ENCODE measurements around the gene DHX29.

DHX29 gene

DNA sequence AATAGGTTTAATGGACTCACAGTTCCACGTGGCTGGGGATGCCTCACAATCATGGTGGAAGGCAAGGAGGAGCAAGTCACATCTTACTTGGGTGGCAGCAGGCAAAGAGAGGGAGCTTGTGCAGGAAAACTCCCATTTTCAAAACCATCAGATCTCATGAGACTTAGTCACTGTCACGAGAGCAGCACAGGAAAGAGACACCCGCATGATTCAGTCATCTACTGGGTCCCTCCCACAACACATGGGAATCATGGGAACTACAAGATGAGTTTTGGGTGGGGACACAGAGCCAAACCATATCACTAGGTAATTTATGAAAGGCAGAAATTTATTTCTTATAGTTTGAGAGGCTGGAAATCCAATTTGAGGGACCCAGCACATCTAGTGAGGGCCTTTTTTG is 40.3 kb upstream of the DHX29 start (continued):
- no peak for TF ChIP-seq KLF9 (tag by site-specific recombination; IDR thresholded peaks at IDR 0.05; ENCODE audit: low read depth)
- TF ChIP-seq, protein P1, sequence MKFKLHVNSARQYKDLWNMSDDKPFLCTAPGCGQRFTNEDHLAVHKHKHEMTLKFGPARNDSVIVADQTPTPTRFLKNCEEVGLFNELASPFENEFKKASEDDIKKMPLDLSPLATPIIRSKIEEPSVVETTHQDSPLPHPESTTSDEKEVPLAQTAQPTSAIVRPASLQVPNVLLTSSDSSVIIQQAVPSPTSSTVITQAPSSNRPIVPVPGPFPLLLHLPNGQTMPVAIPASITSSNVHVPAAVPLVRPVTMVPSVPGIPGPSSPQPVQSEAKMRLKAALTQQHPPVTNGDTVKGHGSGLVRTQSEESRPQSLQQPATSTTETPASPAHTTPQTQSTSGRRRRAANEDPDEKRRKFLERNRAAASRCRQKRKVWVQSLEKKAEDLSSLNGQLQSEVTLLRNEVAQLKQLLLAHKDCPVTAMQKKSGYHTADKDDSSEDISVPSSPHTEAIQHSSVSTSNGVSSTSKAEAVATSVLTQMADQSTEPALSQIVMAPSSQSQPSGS (tag by site-specific recombination; IDR thresholded peaks at IDR 0.05; ENCODE audit: low read depth): no peak
- no peak for TF ChIP-seq ZNF768 (tag by site-specific recombination; IDR thresholded peaks at IDR 0.05)
- no peak for TF ChIP-seq KLF16 (tag by site-specific recombination; IDR thresholded peaks at IDR 0.05)

DNA sequence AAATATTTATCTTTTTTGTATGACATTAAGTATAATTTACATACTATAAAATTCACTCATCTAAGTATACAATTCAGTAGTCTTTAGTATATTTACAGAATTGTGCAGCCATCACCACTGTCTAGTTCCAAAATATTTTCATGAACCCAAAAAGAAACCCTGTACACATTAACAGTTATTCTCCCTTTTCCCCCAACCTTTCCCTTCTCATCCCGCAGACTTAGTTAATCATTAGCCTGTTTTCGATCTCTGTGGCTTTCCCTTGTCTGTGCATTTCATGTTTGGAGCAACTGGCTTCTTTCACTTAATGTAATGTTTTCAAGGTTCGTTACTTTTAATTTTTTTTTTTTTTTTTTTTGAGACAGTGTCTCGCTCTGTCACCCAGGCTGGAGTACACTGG is 37.8 kb upstream of the DHX29 start:
- TF ChIP-seq ZNF785 (tag by site-specific recombination; IDR thresholded peaks at IDR 0.05) (no peak), YY2 (tag by site-specific recombination; IDR thresholded peaks at IDR 0.05) (no peak), ZNF354C (tag by site-specific recombination; IDR thresholded peaks at IDR 0.05; ENCODE audit: borderline replicate concordance, low read depth) (no peak), KLF16 (tag by site-specific recombination; IDR thresholded peaks at IDR 0.05) (no peak), ZNF521 (tag by site-specific recombination; IDR thresholded peaks at IDR 0.05) (no peak), PRDM1 (tag by site-specific recombination; IDR thresholded peaks at IDR 0.05) (no peak), ZNF423 (tag by site-specific recombination; IDR thresholded peaks at IDR 0.05) (no peak)
- TF ChIP-seq, protein P2, sequence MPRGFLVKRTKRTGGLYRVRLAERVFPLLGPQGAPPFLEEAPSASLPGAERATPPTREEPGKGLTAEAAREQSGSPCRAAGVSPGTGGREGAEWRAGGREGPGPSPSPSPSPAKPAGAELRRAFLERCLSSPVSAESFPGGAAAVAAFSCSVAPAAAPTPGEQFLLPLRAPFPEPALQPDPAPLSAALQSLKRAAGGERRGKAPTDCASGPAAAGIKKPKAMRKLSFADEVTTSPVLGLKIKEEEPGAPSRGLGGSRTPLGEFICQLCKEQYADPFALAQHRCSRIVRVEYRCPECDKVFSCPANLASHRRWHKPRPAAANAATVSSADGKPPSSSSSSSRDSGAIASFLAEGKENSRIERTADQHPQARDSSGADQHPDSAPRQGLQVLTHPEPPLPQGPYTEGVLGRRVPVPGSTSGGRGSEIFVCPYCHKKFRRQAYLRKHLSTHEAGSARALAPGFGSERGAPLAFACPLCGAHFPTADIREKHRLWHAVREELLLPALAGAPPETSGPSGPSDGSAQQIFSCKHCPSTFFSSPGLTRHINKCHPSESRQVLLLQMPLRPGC (tag by site-specific recombination; IDR thresholded peaks at IDR 0.05): no peak
- TF ChIP-seq, protein P3, sequence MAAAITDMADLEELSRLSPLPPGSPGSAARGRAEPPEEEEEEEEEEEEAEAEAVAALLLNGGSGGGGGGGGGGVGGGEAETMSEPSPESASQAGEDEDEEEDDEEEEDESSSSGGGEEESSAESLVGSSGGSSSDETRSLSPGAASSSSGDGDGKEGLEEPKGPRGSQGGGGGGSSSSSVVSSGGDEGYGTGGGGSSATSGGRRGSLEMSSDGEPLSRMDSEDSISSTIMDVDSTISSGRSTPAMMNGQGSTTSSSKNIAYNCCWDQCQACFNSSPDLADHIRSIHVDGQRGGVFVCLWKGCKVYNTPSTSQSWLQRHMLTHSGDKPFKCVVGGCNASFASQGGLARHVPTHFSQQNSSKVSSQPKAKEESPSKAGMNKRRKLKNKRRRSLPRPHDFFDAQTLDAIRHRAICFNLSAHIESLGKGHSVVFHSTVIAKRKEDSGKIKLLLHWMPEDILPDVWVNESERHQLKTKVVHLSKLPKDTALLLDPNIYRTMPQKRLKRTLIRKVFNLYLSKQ (tag by site-specific recombination; IDR thresholded peaks at IDR 0.05; ENCODE audit: borderline replicate concordance): no peak
- ChIA-PET POLR2A (no interaction called here), CTCF (no interaction called here)
- Histone ChIP-seq H3K4me1 (ENCODE audit: control insufficient read depth, insufficient read depth, low read length) (no peaks in the 10 kb centered on the region), H3K27ac (ENCODE audit: extremely low read depth, low read depth, low read length) (no peak overlapping the region), H3K36me3 (ENCODE audit: control insufficient read depth in 2 of 2, insufficient read depth in 1 of 2, low read length in 2 of 2) (peaks cover 60 to 70% of the 10 kb centered on the region in 2 experiments), H3K4me3 (ENCODE audit: low read depth, low read length) (no peak overlapping the region), H3K9me3 (ENCODE audit: control insufficient read depth, insufficient read depth, low read depth, low read length) (no peaks in the 10 kb centered on the region)

DNA sequence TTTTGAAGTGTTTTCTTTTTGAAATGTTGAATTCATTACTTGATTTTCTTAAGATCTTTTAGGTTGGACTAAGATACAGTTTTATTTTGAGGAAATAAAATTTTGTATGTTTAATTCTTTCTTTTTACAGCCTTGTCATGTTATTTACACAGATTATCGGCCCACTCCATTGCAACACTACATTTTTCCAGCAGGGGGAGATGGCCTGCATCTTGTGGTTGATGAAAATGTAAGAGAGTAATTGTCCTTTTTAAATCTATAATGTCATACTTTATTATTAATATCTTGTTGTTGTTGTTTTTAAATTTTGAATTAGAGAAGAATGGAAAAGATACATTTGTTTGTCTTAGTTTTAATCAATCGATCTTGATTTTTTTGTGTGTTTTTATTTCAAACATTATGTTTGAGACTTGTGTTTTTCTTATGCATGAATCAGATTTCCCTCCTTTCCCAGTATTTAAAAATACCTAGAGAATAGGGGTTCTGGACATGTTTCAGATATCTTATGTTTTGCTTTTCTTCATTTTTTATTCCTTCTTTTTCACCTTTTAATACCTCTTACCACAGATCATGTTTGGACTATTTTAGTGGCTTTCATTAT is 37.0 kb upstream of the DHX29 start:
- H3K9me3 ChIP-seq (ENCODE audit: control insufficient read depth, insufficient read depth, low read depth, low read length): no peaks in the 10 kb centered on the region
- CTCF ChIA-PET: interaction anchor here (0.6 to 0.9 kb wide), 2 partner anchors 344 to 348 kb away, joined by 3 to 6 read pairs; no protein-coding TSS in a partner anchor
- no peaks in the 10 kb centered on the region for H3K4me1 ChIP-seq (ENCODE audit: control insufficient read depth, insufficient read depth, low read length)
- no peak overlapping the region for H3K4me3 ChIP-seq (ENCODE audit: low read depth, low read length)
- TF ChIP-seq ZNF155 (tag by site-specific recombination; IDR thresholded peaks at IDR 0.05): no peak
- TF ChIP-seq SETDB1 (IDR thresholded peaks at IDR 0.05; ENCODE audit: insufficient read length, low read length): no peak
- TF ChIP-seq ZSCAN16 (tag by site-specific recombination; IDR thresholded peaks at IDR 0.05): no peak
- TF ChIP-seq ZNF654 (tag by site-specific recombination; IDR thresholded peaks at IDR 0.05; ENCODE audit: low read depth): peak; percentile 52
- TF ChIP-seq ZNF664 (tag by site-specific recombination; IDR thresholded peaks at IDR 0.05): no peak
- POLR2A ChIA-PET: no interaction called here
- H3K27ac ChIP-seq (ENCODE audit: extremely low read depth, low read depth, low read length): no peak overlapping the region
- H3K36me3 ChIP-seq (ENCODE audit: control insufficient read depth in 2 of 2, insufficient read depth in 1 of 2, low read length in 2 of 2): peaks cover 58 to 65% of the 10 kb centered on the region in 2 experiments

All from HEK293 (cell line).